ENCODE results near the gene NCOA3. TPM values are rescaled to one million over a fixed set of nuclear protein-coding genes. Genes with fewer than 3 reads are reported as not detected.
"Not testable (repeated sequence)": the region's sequence is repeated elsewhere in the genome, so short reads cannot be mapped to it uniquely, and the experiment has no call there.

NCOA3 gene
- total and polyA plus RNA-seq, 10 of the 15 experiments (the other 5 are each of a cell fraction or from before 2014, with no cell fraction given) = 16.9 to 96.2 (median 73.6) TPM

DNA sequence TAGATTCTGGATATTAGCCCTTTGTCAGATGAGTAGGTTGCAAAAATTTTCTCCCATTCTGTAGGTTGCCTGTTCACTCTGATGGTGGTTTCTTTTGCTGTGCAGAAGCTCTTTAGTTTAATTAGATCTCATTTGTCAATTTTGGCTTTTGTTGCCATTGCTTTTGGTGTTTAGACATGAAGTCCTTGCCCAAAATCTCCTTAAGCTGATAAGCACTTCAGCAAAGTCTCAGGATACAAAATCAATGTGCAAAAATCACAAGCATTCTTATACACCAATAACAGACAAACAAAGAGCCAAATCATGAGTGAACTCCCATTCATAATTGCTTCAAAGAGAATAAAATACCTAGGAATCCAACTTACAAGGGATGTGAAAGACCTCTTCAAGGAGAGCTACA is 52.6 kb downstream of the NCOA3 start:
- H2AFZ ChIP-seq (ENCODE audit: control insufficient read depth, low read depth, low read length); H4K20me1 ChIP-seq (ENCODE audit: control insufficient read depth, insufficient read depth); ATAC-seq; H3K4me3 ChIP-seq; FAIRE-seq; H3K27me3 ChIP-seq (replicated peaks in 1 of 2; ENCODE audit: control insufficient read depth in 2 of 2, insufficient read depth in 2 of 2, low read length in 1 of 2); H3K4me2 ChIP-seq (ENCODE audit: control insufficient read depth, insufficient read depth); H3K27ac ChIP-seq (ENCODE audit: control insufficient read depth, insufficient read depth); BruUV-seq (replicated peaks); in situ Hi-C loops (cut with MboI); DNase-seq (ENCODE audit: low read depth, low spot score); H3K4me1 ChIP-seq (ENCODE audit: control insufficient read depth, insufficient read depth, low read length); intact Hi-C loops (cut with micrococcal nuclease; ENCODE audit: unreplicated experiment); H3K9ac ChIP-seq (ENCODE audit: control insufficient read depth, insufficient read depth, low read length); RAD21 ChIA-PET (ENCODE audit: unreplicated experiment); H3K9me3 ChIP-seq (replicated peaks; ENCODE audit: control insufficient read depth, insufficient read depth, low read length): not testable (repeated sequence)
- ChIA-PET CTCF (interaction anchor here (1.4 kb wide), 1 partner anchor 11 kb away, joined by 3 read pairs; no protein-coding TSS in a partner anchor), POLR2A (interaction anchor here (1.5 kb wide), 1 partner anchor 9 kb away, joined by 5 read pairs; no protein-coding TSS in a partner anchor), SMC1A (ENCODE audit: uncharacterized antibody, unreplicated experiment) (interaction anchor here (1.0 kb wide), 1 partner anchor 12 kb away, joined by 4 read pairs; no protein-coding TSS in a partner anchor)
- Histone ChIP-seq H3K36me3 (ENCODE audit: control insufficient read depth in 2 of 2, insufficient read depth in 2 of 2, low read length in 1 of 2) (peaks cover 2 to 18% of the 10 kb centered on the region in 2 experiments), H3K79me2 (ENCODE audit: control insufficient read depth, insufficient read depth, low read length) (peaks cover 74% of the 10 kb centered on the region)
- peak in 1 of 2 experiments; percentile 74; a peak in 1 of 4 replicates for TF ChIP-seq ETV6 (conservative IDR thresholded peaks at IDR 0.05 in 1 of 2, IDR thresholded peaks at IDR 0.05 in 1 of 2; ENCODE audit: borderline replicate concordance in 1 of 2, low read depth in 1 of 2)
- peak; percentile 91 for TF ChIP-seq NFXL1 (IDR thresholded peaks at IDR 0.05; ENCODE audit: borderline replicate concordance)

DNA sequence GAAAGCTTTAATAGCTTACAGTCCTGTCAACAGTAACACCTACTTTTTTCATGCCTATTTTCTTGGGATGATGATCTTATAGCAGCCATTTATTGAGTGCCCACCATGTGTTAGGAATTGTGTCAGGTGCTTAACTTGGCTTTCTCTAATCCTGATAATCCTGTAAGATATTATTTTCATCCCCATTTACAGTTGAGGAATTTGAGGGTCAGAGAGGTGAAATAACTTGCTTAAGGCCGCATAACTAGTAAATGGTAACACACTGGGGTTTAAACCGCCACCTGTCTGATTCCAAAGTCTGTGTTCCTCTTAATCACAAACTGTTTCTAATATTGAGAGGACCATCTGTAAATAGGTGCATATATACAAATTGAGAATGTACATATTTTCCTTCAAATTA is 55.5 kb downstream of the NCOA3 start:
- DNase-seq (ENCODE audit: low read depth, low spot score) (no peak), FAIRE-seq (no peak), ATAC-seq (no peak)
- no peak overlapping the region for H3K27ac ChIP-seq (ENCODE audit: control insufficient read depth, insufficient read depth)
- H3K4me3 ChIP-seq = no peak overlapping the region
- no peak overlapping the region for H3K4me2 ChIP-seq (ENCODE audit: control insufficient read depth, insufficient read depth)
- in situ Hi-C loops (cut with MboI) (no loop called here), intact Hi-C loops (cut with micrococcal nuclease; ENCODE audit: unreplicated experiment) (no loop called here)
- no peak overlapping the region for H3K9ac ChIP-seq (ENCODE audit: control insufficient read depth, insufficient read depth, low read length)
- H2AFZ ChIP-seq (ENCODE audit: control insufficient read depth, low read depth, low read length) = no peak overlapping the region
- TF ChIP-seq NFXL1 (IDR thresholded peaks at IDR 0.05; ENCODE audit: borderline replicate concordance) (peak; percentile 55), FOXK2 (IDR thresholded peaks at IDR 0.05) (no peak)
- peaks cover 76% of the 10 kb centered on the region for H3K79me2 ChIP-seq (ENCODE audit: control insufficient read depth, insufficient read depth, low read length)
- RAD21 ChIA-PET (ENCODE audit: unreplicated experiment) = no interaction called here
- BruUV-seq (replicated peaks) = no TSS peak
- POLR2A ChIA-PET = interaction anchor here (0.6 to 2.0 kb wide), 2 partner anchors 27 to 37 kb away, joined by 3 to 10 read pairs; no protein-coding TSS in a partner anchor
- H3K9me3 ChIP-seq (replicated peaks; ENCODE audit: control insufficient read depth, insufficient read depth, low read length) = peaks cover 4% of the 10 kb centered on the region; the same call in 1 of the 3 replicates
- H3K4me1 ChIP-seq (ENCODE audit: control insufficient read depth, insufficient read depth, low read length) = peaks cover 11% of the 10 kb centered on the region; the same call in 1 of the 2 replicates
- SMC1A ChIA-PET (ENCODE audit: uncharacterized antibody, unreplicated experiment) = interaction anchor here (1.1 to 1.2 kb wide), 2 partner anchors 45 to 50 kb away, joined by 3 read pairs; no protein-coding TSS in a partner anchor
- H3K27me3 ChIP-seq (replicated peaks in 1 of 2; ENCODE audit: control insufficient read depth in 2 of 2, insufficient read depth in 2 of 2, low read length in 1 of 2) = no peaks in the 10 kb centered on the region
- CTCF ChIA-PET = interaction anchor here (0.7 to 1.3 kb wide), 3 partner anchors 17 to 30 kb away, joined by 3 read pairs; no protein-coding TSS in a partner anchor
- WGBS (ENCODE audit: insufficient coverage, insufficient replicate concordance, low lambda C conversion rate, missing lambda C conversion rate) = 98% methylated on average over 2 of the region's 2 CpGs
- no peaks in the 10 kb centered on the region; the same call in 1 of the 2 replicates for H4K20me1 ChIP-seq (ENCODE audit: control insufficient read depth, insufficient read depth)
- H3K36me3 ChIP-seq (ENCODE audit: control insufficient read depth in 2 of 2, insufficient read depth in 2 of 2, low read length in 1 of 2) = peaks cover 2 to 12% of the 10 kb centered on the region in 2 experiments

Data from GM12878 (cell line).